Fibroblast of the aortic adventitia (primary cell): Measurements from ENCODE around the gene KANK3. TPM values are rescaled to one million over a fixed set of nuclear protein-coding genes. Genes with fewer than 3 reads are reported as not detected.
"Not testable (repeated sequence)": the region's sequence is repeated elsewhere in the genome, so short reads cannot be mapped to it uniquely, and the experiment has no call there.

Experiments used
- DNase-seq: peaks from one replicate; pipeline ENCODE4 v3.0.0-alpha.2; 2010; ENCODE audit warnings: low read depth
- H3K4me3 ChIP-seq: 2 replicates; pipeline ENCODE4 v1.5.1; 2011; ENCODE audit warnings: low read depth, mild to moderate bottlenecking, control low read depth, low read length, moderate library complexity
- CTCF ChIP-seq: IDR thresholded peaks from 2 replicates; pipeline ENCODE4 v1.5.1; 2011; ENCODE audit warnings: mild to moderate bottlenecking, low read length, control low read depth, inconsistent platforms; ENCODE audit not compliant: insufficient read depth
- small RNA-seq: library from RNA; depleted of rRNA; stranded (forward); fragments of <200 nt; gene quantifications from one replicate; pipeline ENCODE3, GENCODE V24; 2012
- total RNA-seq: library from RNA; depleted of rRNA; stranded (reverse); fragments of >200 nt; gene quantifications from 2 replicates; pipeline ENCODE4 v1.2.3, GENCODE V29; 2012; ENCODE audit warnings: low replicate concordance

The KANK3 gene
- total RNA-seq, 1 donor = 0.09 TPM

GRCh38 chr19:8306235-8307054 lies 36.6 kb downstream of the KANK3 start:
- TF ChIP-seq CTCF = no peak
- no peak overlapping the region for H3K4me3 ChIP-seq
- no peak for DNase-seq

GRCh38 chr19:8305798-8306197 lies 37.3 kb downstream of the KANK3 start:
- DNase-seq = no peak

GRCh38 chr19:8304841-8305621 lies 38.0 kb downstream of the KANK3 start:
- no peak for TF ChIP-seq CTCF
- no peak overlapping the region for H3K4me3 ChIP-seq
- no peak for DNase-seq

More at GRCh38 chr19:8305798-8306197, 37.3 kb downstream of the KANK3 start:
- no peak overlapping the region for H3K4me3 ChIP-seq
- TF ChIP-seq CTCF = no peak

- H3K4me3 ChIP-seq = no peak overlapping the region
- TF ChIP-seq CTCF = no peak
- DNase-seq = no peak
Observed at GRCh38 chr19:8302734-8303133, 40.3 kb downstream of the KANK3 start.

GRCh38 chr19:8302357-8302691 lies 40.7 kb downstream of the KANK3 start:
- H3K4me3 ChIP-seq = no peak overlapping the region
- TF ChIP-seq CTCF = no peak
- DNase-seq = no peak

GRCh38 chr19:8291337-8291736 lies 51.7 kb downstream of the KANK3 start:
- DNase-seq = not testable (repeated sequence)

GRCh38 chr19:8276508-8276907 lies 66.6 kb downstream of the KANK3 start:
- DNase-seq, H3K4me3 ChIP-seq: not testable (repeated sequence)

More at GRCh38 chr19:8291337-8291736, 51.7 kb downstream of the KANK3 start:
- H3K4me3 ChIP-seq = not testable (repeated sequence)

Small RNA genes within 50 kb of the gene (small RNA-seq; reads per million reads assigned to genes)
- not detected for gene MIR4999

Other genes with a start within 250 kb of the KANK3 start
- gene FBN3, start 193.7 kb downstream of the KANK3 start, total RNA-seq = not detected in 2 replicates
- gene CERS4, start 133.9 kb downstream of the KANK3 start, total RNA-seq = 2.1 and 14.1 TPM in 2 replicates
- gene CD320, start 34.9 kb downstream of the KANK3 start, total RNA-seq = 40.1 and 66.0 TPM in 2 replicates
- 5.0 and 24.1 TPM in 2 replicates for gene NDUFA7, start 21.9 kb downstream of the KANK3 start, total RNA-seq
- gene RPS28, start 21.8 kb downstream of the KANK3 start, total RNA-seq = 151 and 174 TPM in 2 replicates
- 4.4 and 22.8 TPM in 2 replicates for gene ANGPTL4, start 20.9 kb upstream of the KANK3 start, total RNA-seq
- 6.3 and 15.7 TPM in 2 replicates for gene RAB11B, start 47.1 kb upstream of the KANK3 start, total RNA-seq
- 11.1 and 68.2 TPM in 2 replicates for gene MARCHF2, start 70.0 kb upstream of the KANK3 start, total RNA-seq
- 41.8 and 53.6 TPM in 2 replicates for gene HNRNPM, start 101.7 kb upstream of the KANK3 start, total RNA-seq
- gene PRAM1, start 159.4 kb upstream of the KANK3 start, total RNA-seq = not detected in 2 replicates
- gene ZNF414, start 170.9 kb upstream of the KANK3 start, total RNA-seq = 4.4 and 6.4 TPM in 2 replicates
- 0.09 and 0.41 TPM in 2 replicates for gene MYO1F, start 234.2 kb upstream of the KANK3 start, total RNA-seq